Rectal smooth muscle tissue (tissue), 1 donor: ENCODE results near the gene ARF1.

Source experiments
- H3K27ac ChIP-seq: one replicate; pipeline ENCODE4 v1.7.0; 2013; ENCODE audit warnings: low read depth, low read length, inconsistent platforms
- H3K27me3 ChIP-seq: one replicate; pipeline ENCODE4 v1.7.0; 2013; ENCODE audit warnings: low read length; ENCODE audit not compliant: control insufficient read depth, insufficient read depth
- H3K36me3 ChIP-seq: one replicate; pipeline ENCODE4 v1.7.0; 2013; ENCODE audit warnings: low read length; ENCODE audit not compliant: control insufficient read depth, insufficient read depth
- H3K4me1 ChIP-seq: one replicate; pipeline ENCODE4 v1.7.0; 2013; ENCODE audit warnings: low read length; ENCODE audit not compliant: control insufficient read depth, insufficient read depth
- H3K4me3 ChIP-seq: one replicate; pipeline ENCODE4 v1.7.0; 2013; ENCODE audit warnings: low read length
- H3K9ac ChIP-seq: one replicate; pipeline ENCODE4 v1.7.0; 2013; ENCODE audit warnings: low read length

Gene ARF1

DNA sequence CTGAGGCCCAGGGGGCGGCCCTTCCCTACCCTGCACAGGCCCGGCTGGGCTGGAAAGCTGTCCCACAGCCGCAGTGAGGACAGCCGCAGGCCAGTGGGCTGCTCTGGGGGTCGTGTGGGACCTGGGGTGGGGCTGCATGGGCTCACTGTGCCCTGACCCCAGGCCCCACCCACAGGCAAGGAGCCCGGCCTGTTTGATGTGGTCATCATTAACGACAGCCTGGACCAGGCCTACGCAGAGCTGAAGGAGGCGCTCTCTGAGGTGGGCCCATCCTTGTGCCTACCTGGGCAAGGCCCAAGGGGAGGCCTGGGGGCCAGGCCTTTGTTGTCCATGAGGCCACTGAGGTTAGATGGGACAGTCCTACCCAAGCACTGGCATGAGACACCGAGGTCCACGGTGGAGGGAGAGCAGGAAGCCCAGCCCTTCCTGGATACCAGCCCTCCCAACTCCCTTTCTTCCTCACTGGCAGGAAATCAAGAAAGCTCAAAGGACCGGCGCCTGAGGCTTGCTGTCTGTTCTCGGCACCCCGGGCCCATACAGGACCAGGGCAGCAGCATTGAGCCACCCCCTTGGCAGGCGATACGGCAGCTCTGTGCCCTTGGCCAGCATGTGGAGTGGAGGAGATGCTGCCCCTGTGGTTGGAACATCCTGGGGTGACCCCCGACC lies 65.8 kb downstream of the ARF1 start:
- Histone ChIP-seq H3K4me1 (peaks cover 31% of the 10 kb centered on the region), H3K27ac (no peak overlapping the region), H3K36me3 (peaks cover 21% of the 10 kb centered on the region), H3K27me3 (no peaks in the 10 kb centered on the region), H3K4me3 (no peak overlapping the region), H3K9ac (no peak overlapping the region)
